Pancreas (tissue), 10 donors: Measurements from ENCODE around the gene TXNDC2. TPM values are rescaled to one million over a fixed set of nuclear protein-coding genes. Genes with fewer than 3 reads are reported as not detected.
A peak's percentile ranks its signal among the peaks of the same experiment; 100 is the strongest.

ENCODE experiments used
- ATAC-seq, 4 donors: fragments of 200-7000 bp; cut with Tn5 transposase; one replicate each; pipeline versions ENCODE4 v1.8.0 to v1.9.1; 2020; ENCODE audit warnings: mild to moderate bottlenecking in 4 of 4, moderate library complexity in 4 of 4
- DNase-seq, 6 donors: peaks; one replicate each; pipeline ENCODE4 v3.0.0-alpha.2; 2020
- FAIRE-seq: peaks from 2 replicates; lab custom pipeline; 2012; peaks lifted over from hg19 to GRCh38; lab: Jason Lieb, UNC
- H3K27ac ChIP-seq, 4 donors: fragments of 200-600 bp; sonication (generic); 1 replicate in 3 of 4; 2 replicates in 1 of 4; pipeline versions ENCODE4 v1.5.0 to v1.8.0; 2020
- H3K27me3 ChIP-seq, 4 donors: fragments of 200-600 bp; one replicate each; pipeline ENCODE4 v1.8.0; 2021
- H3K36me3 ChIP-seq, 3 donors: fragments of 200-600 bp; sonication (generic) in 1 of 3; one replicate each; pipeline versions ENCODE4 v1.5.0 to v1.8.0; 2020 to 2021
- H3K4me1 ChIP-seq, 3 donors: fragments of 200-600 bp; one replicate each; pipeline ENCODE4 v1.8.0; 2021
- H3K4me3 ChIP-seq, 4 donors: fragments of 200-600 bp; sonication (generic) in 2 of 4; one replicate each; pipeline versions ENCODE4 v1.5.0 to v1.8.0; 2020 to 2021
- H3K9me3 ChIP-seq, 4 donors: fragments of 200-600 bp; one replicate each; pipeline ENCODE4 v1.8.0; 2021
- WGBS, 2 donors: extraction: QIAGEN DNeasy Blood & Tissue Kit; methylation state at CpG; one replicate each; pipeline ENCODE4 v1.1.7; 2013; 5-methylcytosine and 5-hydroxymethylcytosine counted together
- intact Hi-C, 3 donors: fragments of 100-400 bp; cut with DNase I; formaldehyde crosslinking; loops; one replicate each; pipeline versions ENCODE4 v1.11.1 to v1.14.2; 2022
- polyA plus RNA-seq, 2 donors: library from polyadenylated mRNA; stranded (reverse); fragments of 200-250 nt; gene quantifications; one replicate each; pipeline ENCODE4 v1.2.3, GENCODE V29; 2013
- total RNA-seq, 6 donors: library from RNA; stranded (reverse); fragmentation: NEBNext Ultra II Directional in 4 of 6; extraction: Animal tissue kit (Norgen Biotek cat#: 25700) in 4 of 6; gene quantifications; one replicate each; pipeline versions ENCODE4 v1.2.1 to v1.2.4, GENCODE V29; 2021 to 2023
- TF ChIP-seq, protein P1 (sequence below), 4 donors: fragments of 200-600 bp; sonication (generic) in 3 of 4; IDR thresholded peaks; one replicate each; pipeline versions ENCODE4 v1.5.0 to v1.8.0; 2021; ENCODE audit warnings: antibody characterized with exemption in 4 of 4
- donor health status: healthy with polysubstance abuse.
- donor health status: DM: no; HTN: no; CAD: no; lungs with moderate emphysema.
- donor health status: DM: no; HTN: no; CAD: no.
- donor health status: control.
- donor health status: control.
- donor health status: Bipolar disorder and iron deficiency.
- donor health status: DM: yes; HTN: yes; CAD: no.
- donor health status: DM: no; HTN: no; CAD: no.
- donor health status: DM: no; HTN: no; CAD: no.
- donor health status: DM: yes; HTN: yes; CAD: no.

The TXNDC2 gene
- total RNA-seq (not detected), polyA plus RNA-seq (not detected)

DNA sequence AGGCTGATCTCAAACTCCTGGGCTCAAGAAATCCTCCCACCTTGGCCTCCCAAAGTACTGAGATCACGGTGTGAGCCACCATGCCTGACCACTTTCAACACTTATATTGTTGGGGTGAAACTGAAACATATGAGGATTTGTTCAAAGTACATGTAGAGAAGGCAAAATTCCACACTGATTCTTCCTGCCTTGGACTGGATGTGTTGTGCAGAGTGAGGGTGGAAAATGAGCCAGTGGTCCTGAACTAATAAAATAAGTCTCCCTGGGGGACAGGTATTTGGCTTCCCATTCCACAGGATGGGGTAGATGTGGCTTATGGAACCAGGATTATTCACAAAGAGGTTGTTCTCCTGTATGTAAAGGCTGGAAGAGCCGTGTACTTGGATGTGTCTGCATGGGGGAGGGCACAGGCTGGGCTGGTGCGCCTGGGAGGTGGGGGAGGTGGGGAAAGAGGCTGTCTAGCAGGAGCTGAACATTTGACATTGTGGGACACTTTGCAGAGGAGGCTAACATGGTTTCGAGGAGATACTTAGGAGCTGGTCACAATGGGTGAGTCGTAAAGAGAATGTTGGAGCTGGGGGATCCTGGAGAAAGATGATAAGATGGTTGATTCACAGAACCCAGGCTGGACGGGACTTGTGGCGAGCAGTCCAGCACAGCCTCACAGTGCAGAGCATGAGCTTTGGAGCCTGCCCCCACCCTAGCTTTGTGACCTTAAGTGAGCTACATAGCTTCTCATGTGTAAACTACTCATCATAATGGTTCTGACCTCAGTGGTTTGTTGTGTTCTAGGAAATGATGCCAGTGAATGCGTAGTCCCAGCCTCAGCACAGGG lies at the start of gene TXNDC2:
TSS of gene TXNDC2 (plus strand) at position 804 of the 835 bp plus-strand sequence. CDS start 708 bp downstream, outside the sequence.
- intact Hi-C loops, result no loop called here
- DNase-seq, result no peak
- no peak within 1 kb of the TSS for H3K4me3 ChIP-seq
- H3K27ac ChIP-seq, result no peak within 1 kb of the TSS
- ATAC-seq, result no peak
- no peaks in the 10 kb centered on the region for H3K4me1 ChIP-seq
- no peak for FAIRE-seq
- 86% methylated on average over 8 of the region's 8 CpGs for WGBS, 2 donors
- H3K36me3 ChIP-seq, result no peaks in the 10 kb centered on the region
- H3K27me3 ChIP-seq, result no peaks in the 10 kb centered on the region
- H3K9me3 ChIP-seq, result no peaks in the 10 kb centered on the region
- TF ChIP-seq, protein P1, sequence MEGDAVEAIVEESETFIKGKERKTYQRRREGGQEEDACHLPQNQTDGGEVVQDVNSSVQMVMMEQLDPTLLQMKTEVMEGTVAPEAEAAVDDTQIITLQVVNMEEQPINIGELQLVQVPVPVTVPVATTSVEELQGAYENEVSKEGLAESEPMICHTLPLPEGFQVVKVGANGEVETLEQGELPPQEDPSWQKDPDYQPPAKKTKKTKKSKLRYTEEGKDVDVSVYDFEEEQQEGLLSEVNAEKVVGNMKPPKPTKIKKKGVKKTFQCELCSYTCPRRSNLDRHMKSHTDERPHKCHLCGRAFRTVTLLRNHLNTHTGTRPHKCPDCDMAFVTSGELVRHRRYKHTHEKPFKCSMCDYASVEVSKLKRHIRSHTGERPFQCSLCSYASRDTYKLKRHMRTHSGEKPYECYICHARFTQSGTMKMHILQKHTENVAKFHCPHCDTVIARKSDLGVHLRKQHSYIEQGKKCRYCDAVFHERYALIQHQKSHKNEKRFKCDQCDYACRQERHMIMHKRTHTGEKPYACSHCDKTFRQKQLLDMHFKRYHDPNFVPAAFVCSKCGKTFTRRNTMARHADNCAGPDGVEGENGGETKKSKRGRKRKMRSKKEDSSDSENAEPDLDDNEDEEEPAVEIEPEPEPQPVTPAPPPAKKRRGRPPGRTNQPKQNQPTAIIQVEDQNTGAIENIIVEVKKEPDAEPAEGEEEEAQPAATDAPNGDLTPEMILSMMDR (IDR thresholded peaks at IDR 0.05), result no peak

DNA sequence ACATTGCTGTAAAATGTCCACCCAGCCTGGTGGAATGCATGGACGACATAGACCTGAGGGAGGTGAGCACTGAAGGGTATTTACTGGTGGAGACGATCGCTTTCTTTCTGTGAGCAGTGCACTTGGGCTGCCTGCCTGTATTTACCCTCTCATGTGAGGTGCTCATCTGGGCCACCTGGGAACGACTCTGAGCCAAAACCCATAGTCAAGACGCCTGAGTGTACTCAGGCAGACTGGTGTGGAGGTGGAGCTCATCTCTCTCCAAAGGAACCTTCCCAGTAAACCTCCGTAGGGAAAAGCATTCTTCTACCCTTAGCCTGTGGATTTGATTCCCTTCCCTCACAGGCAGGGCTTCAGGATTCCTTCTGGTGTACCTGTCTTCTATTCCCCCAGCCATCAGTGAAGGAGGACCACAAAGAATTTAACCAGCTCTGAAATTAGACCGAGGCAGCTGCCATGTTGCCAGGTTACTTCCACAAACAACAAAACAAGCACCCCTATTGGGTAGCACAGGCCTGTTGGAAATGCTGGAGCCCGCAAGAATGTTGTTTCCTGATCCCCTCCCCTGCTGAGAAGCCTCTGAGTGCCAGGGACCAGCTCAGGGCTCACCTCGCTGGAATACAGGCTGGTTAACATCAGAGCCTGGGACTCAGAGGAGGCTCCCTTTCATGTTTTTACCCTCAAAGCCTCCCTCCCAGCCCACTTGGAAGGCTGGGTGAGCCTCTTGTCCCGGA lies 47.5 kb upstream of the TXNDC2 start:
- no peak for FAIRE-seq
- no peak overlapping the region for H3K27ac ChIP-seq
- H3K27me3 ChIP-seq, result no peaks in the 10 kb centered on the region
- WGBS, 2 donors, result 55 to 57% methylated on average over 10 of the region's 10 CpGs
- intact Hi-C loops, result no loop called here
- no peaks in the 10 kb centered on the region for H3K4me1 ChIP-seq
- H3K9me3 ChIP-seq, result no peaks in the 10 kb centered on the region
- TF ChIP-seq, protein P1 (IDR thresholded peaks at IDR 0.05), result no peak
- DNase-seq, result peak in 1 of 6 donors; percentile 27
- H3K4me3 ChIP-seq, result no peak overlapping the region
- ATAC-seq, result peak in 3 of 4 donors; percentile 60 to 75 (median 73)
- H3K36me3 ChIP-seq, result no peaks in the 10 kb centered on the region

- intact Hi-C loops, result no loop called here
- Histone ChIP-seq H3K4me3 (no peak overlapping the region), H3K9me3 (no peaks in the 10 kb centered on the region), H3K4me1 (no peaks in the 10 kb centered on the region), H3K36me3 (no peaks in the 10 kb centered on the region), H3K27me3 (no peaks in the 10 kb centered on the region), H3K27ac (no peak overlapping the region)
- FAIRE-seq (no peak), DNase-seq (no peak), ATAC-seq (no peak)
- TF ChIP-seq, protein P1 (IDR thresholded peaks at IDR 0.05), result no peak
- 80 to 84% methylated on average over 8 of the region's 8 CpGs for WGBS, 2 donors
These were observed 46.6 kb upstream of the TXNDC2 start for GRCh38 chr18:9839211-9839610.

GRCh38 chr18:9839853-9840252 lies 45.9 kb upstream of the TXNDC2 start:
- FAIRE-seq (no peak), ATAC-seq (no peak), DNase-seq (no peak)
- Histone ChIP-seq H3K4me3 (no peak overlapping the region), H3K27ac (no peak overlapping the region), H3K36me3 (no peaks in the 10 kb centered on the region), H3K27me3 (no peaks in the 10 kb centered on the region), H3K4me1 (no peaks in the 10 kb centered on the region), H3K9me3 (no peaks in the 10 kb centered on the region)
- WGBS, 2 donors, result 71 to 79% methylated on average over 10 of the region's 10 CpGs
- intact Hi-C loops, result no loop called here
- TF ChIP-seq, protein P1 (IDR thresholded peaks at IDR 0.05), result no peak
